AG04450 (cell line): Measurements from ENCODE around the gene ZNF646. TPM values are rescaled to one million over a fixed set of nuclear protein-coding genes. Genes with fewer than 3 reads are reported as not detected.

Source experiments
- CTCF ChIA-PET: fragments of 300-600, 350-600 bp; formaldehyde crosslinking; extraction: SDS; loops from one replicate; lab custom pipeline; 2022; ENCODE audit warnings: antibody characterized with exemption, inconsistent platforms; lab: Charles Lee
- POLR2A ChIA-PET: fragments of 350-600 bp; formaldehyde crosslinking; extraction: SDS; loops from one replicate; lab custom pipeline; 2021; ENCODE audit warnings: antibody characterized with exemption, inconsistent platforms; lab: Yijun Ruan, JAX
- DNase-seq: peaks from one replicate; pipeline ENCODE4 v3.0.0-alpha.2; 2011; ENCODE audit warnings: low read depth, low spot score
- H3K27ac ChIP-seq: one replicate; pipeline ENCODE4 v1.5.1; 2012; ENCODE audit warnings: low read depth, low read length, control low read depth
- H3K27me3 ChIP-seq: one replicate; pipeline ENCODE4 v1.6.0; 2012; ENCODE audit warnings: low read length; ENCODE audit not compliant: control insufficient read depth, insufficient read depth
- H3K4me3 ChIP-seq: 2 replicates; pipeline ENCODE4 v1.5.1; 2011; ENCODE audit warnings: mild to moderate bottlenecking, low read depth, low read length, control low read depth
- H3K9me3 ChIP-seq: 2 replicates; pipeline ENCODE4 v1.5.1; 2012; ENCODE audit warnings: low read length; ENCODE audit not compliant: control insufficient read depth, insufficient read depth
- polyA plus RNA-seq: library from polyadenylated mRNA; depleted of rRNA; stranded (reverse); fragments of >200 nt; gene quantifications from 2 replicates; pipeline ENCODE4 v1.2.3, GENCODE V29; 2011
- TF ChIP-seq, protein P1 (sequence below): IDR thresholded peaks from 2 replicates; pipeline ENCODE4 v1.5.1; 2011; ENCODE audit warnings: low read depth, low read length, control low read depth, inconsistent platforms

ZNF646 gene
- polyA plus RNA-seq, 1 experiment = 2.4 TPM

- no peaks in the 10 kb centered on the region for H3K27me3 ChIP-seq
- H3K4me3 ChIP-seq = no peak within 1 kb of the TSS
- H3K27ac ChIP-seq = no peak within 1 kb of the TSS
- ChIA-PET CTCF (no interaction called here), POLR2A (no interaction called here)
- H3K9me3 ChIP-seq = no peaks in the 10 kb centered on the region; the same call in 1 of the 2 replicates
- TF ChIP-seq, protein P1, sequence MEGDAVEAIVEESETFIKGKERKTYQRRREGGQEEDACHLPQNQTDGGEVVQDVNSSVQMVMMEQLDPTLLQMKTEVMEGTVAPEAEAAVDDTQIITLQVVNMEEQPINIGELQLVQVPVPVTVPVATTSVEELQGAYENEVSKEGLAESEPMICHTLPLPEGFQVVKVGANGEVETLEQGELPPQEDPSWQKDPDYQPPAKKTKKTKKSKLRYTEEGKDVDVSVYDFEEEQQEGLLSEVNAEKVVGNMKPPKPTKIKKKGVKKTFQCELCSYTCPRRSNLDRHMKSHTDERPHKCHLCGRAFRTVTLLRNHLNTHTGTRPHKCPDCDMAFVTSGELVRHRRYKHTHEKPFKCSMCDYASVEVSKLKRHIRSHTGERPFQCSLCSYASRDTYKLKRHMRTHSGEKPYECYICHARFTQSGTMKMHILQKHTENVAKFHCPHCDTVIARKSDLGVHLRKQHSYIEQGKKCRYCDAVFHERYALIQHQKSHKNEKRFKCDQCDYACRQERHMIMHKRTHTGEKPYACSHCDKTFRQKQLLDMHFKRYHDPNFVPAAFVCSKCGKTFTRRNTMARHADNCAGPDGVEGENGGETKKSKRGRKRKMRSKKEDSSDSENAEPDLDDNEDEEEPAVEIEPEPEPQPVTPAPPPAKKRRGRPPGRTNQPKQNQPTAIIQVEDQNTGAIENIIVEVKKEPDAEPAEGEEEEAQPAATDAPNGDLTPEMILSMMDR = no peak
- no peak for DNase-seq
Measured at GRCh38 chr16:31088459-31089183, 14.4 kb downstream of the ZNF646 start, which contains the start of gene PRSS53. Gene PRSS53 (minus strand): TSS chr16:31088943. CDS start chr16:31088809, 134 bp downstream.

DNA sequence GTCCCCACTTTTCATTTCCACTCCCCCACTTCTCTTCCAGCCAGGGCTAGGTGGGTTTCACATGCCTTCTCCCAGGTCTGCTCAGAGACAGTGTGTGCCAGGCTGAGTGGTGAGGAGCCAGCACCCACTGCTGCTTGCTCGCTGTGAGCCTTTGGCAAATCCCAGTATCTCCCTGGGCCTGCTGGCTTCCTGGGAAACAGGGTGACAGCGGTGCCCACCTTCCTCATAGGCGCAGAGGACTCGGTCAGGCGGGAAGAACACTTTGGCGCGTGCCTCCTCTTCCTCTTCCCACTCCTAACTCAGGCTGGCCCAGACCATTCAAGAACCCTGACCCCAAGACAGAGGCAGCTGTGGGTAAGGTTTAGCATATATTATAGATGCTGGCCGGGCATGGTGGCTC lies 15.0 kb downstream of the ZNF646 start:
- Histone ChIP-seq H3K9me3 (no peaks in the 10 kb centered on the region; the same call in 1 of the 2 replicates), H3K4me3 (no peak overlapping the region), H3K27me3 (no peaks in the 10 kb centered on the region), H3K27ac (no peak overlapping the region)
- DNase-seq = no peak
- CTCF ChIA-PET = no interaction called here
- POLR2A ChIA-PET = no interaction called here
- TF ChIP-seq, protein P1 = no peak

GRCh38 chr16:31090540-31090939 lies 16.3 kb downstream of the ZNF646 start:
- CTCF ChIA-PET = interaction anchor here (1.7 to 3.1 kb wide), 2 partner anchors 52 to 106 kb away, joined by 4 to 17 read pairs; no protein-coding TSS in a partner anchor
- no peak overlapping the region for H3K4me3 ChIP-seq
- no peak for DNase-seq
- TF ChIP-seq, protein P1 = no peak
- POLR2A ChIA-PET = interaction anchor here (1.2 kb wide), 1 partner anchor 17 kb away, joined by 6 read pairs; the partner anchor contains the start of genes ZNF646 and ZNF668
- H3K9me3 ChIP-seq = no peaks in the 10 kb centered on the region
- H3K27me3 ChIP-seq = no peaks in the 10 kb centered on the region
- H3K27ac ChIP-seq = peak overlapping the region; percentile 31

DNA sequence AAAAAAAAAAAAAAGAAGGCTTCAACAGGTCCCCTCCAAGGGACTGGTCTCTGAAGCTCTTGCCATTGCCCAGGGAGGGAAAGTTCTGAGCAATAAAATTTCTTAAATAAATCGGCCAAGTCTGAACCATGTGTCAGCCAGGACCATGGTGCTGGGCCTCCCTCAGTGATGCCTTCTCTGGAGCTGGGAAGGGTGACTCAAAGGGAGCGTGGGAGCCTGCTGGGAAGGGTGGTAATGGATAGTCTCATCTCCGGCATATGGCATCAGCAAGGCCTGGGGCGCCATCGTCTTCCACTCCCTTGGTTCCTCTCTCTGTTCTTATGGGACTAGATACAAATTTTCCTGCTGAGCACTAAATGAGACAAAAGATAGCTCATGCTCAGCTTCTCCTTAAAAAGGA lies 18.1 kb downstream of the ZNF646 start:
- Histone ChIP-seq H3K4me3 (no peak overlapping the region), H3K27me3 (no peaks in the 10 kb centered on the region), H3K27ac (no peak overlapping the region), H3K9me3 (no peaks in the 10 kb centered on the region)
- ChIA-PET CTCF (interaction anchor here (0.6 to 3.1 kb wide), 3 partner anchors 25 to 108 kb away, joined by 4 to 17 read pairs (median 4); no protein-coding TSS in a partner anchor), POLR2A (interaction anchor here (0.5 to 2.1 kb wide), 2 partner anchors 18 to 56 kb away, joined by 3 to 9 read pairs; partner anchors contain the start of genes ZNF646 and ZNF668)
- TF ChIP-seq, protein P1 = no peak
- DNase-seq = no peak
